Ascending aorta (tissue), 2 donors: ENCODE results near the gene CHDH. TPM values are rescaled to one million over a fixed set of nuclear protein-coding genes. Genes with fewer than 3 reads are reported as not detected.

ENCODE experiments used
- DNase-seq, 2 donors: peaks; one replicate each; pipeline ENCODE4 v3.0.0-alpha.2; 2019; ENCODE audit warnings: low spot score in 2 of 2
- H3K27ac ChIP-seq, 2 donors: fragments of 200-600 bp; sonication (generic); one replicate each; pipeline ENCODE4 v1.5.1; 2016 to 2017; ENCODE audit warnings: mild to moderate bottlenecking in 1 of 2
- H3K27me3 ChIP-seq: fragments of 200-600 bp; sonication (generic); one replicate; pipeline ENCODE4 v1.5.1; 2017
- H3K36me3 ChIP-seq, 2 donors: fragments of 200-600 bp; sonication (generic); one replicate each; pipeline ENCODE4 v1.5.1; 2016
- H3K4me1 ChIP-seq, 2 donors: fragments of 200-600 bp; sonication (generic); one replicate each; pipeline ENCODE4 v1.5.1; 2016 to 2017; ENCODE audit warnings: mild to moderate bottlenecking in 1 of 2
- H3K4me3 ChIP-seq, 2 donors: fragments of 200-600 bp; sonication (generic); one replicate each; pipeline ENCODE4 v1.5.1; 2016 to 2017; ENCODE audit warnings: mild to moderate bottlenecking in 1 of 2
- H3K9me3 ChIP-seq, 2 donors: fragments of 200-600 bp; sonication (generic); one replicate each; pipeline ENCODE4 v1.5.1; 2016
- CTCF ChIP-seq, 3 experiments: fragments of 200-600 bp in 2 of 3; fragments of 450-650 bp in 1 of 3; sonication (generic) in 2 of 3; IDR thresholded peaks; one replicate each; pipeline ENCODE4 v1.5.1; 2016 to 2019; ENCODE audit warnings: antibody characterized with exemption in 3 of 3, mild to moderate bottlenecking in 1 of 3, moderate library complexity in 1 of 3
- intact Hi-C: fragments of 100-400 bp; cut with DNase I; formaldehyde crosslinking; loops from one replicate; pipeline ENCODE4 v1.15.1; 2023
- total RNA-seq: library from RNA; depleted of rRNA; stranded (reverse); fragments of >200 nt; gene quantifications from one replicate; pipeline ENCODE4 v1.1.0, GENCODE V29; 2016

The CHDH gene
- total RNA-seq, 1 donor from 2014 or later: 0.53 TPM

- no peaks in the 10 kb centered on the region for H3K36me3 ChIP-seq
- DNase-seq: no peak
- intact Hi-C loops: no loop called here
- H3K27me3 ChIP-seq: no peaks in the 10 kb centered on the region
- H3K27ac ChIP-seq: no peak overlapping the region
- TF ChIP-seq CTCF (IDR thresholded peaks at IDR 0.05): no peak
- no peak overlapping the region for H3K4me3 ChIP-seq
- H3K9me3 ChIP-seq: no peaks in the 10 kb centered on the region
- H3K4me1 ChIP-seq: no peaks in the 10 kb centered on the region
Observed at GRCh38 chr3:53828581-53828980, 17.6 kb downstream of the CHDH start.

- Histone ChIP-seq H3K9me3 (no peaks in the 10 kb centered on the region), H3K27me3 (no peaks in the 10 kb centered on the region), H3K4me1 (no peaks in the 10 kb centered on the region), H3K36me3 (no peaks in the 10 kb centered on the region), H3K4me3 (no peak overlapping the region), H3K27ac (no peak overlapping the region)
- no peak for DNase-seq
- intact Hi-C loops: no loop called here
- no peak for TF ChIP-seq CTCF (IDR thresholded peaks at IDR 0.05)
Observed at GRCh38 chr3:53826048-53826447, 20.2 kb downstream of the CHDH start.

GRCh38 chr3:53824795-53825194 lies 21.4 kb downstream of the CHDH start:
- H3K27me3 ChIP-seq: no peaks in the 10 kb centered on the region
- no peaks in the 10 kb centered on the region for H3K9me3 ChIP-seq
- H3K27ac ChIP-seq: no peak overlapping the region
- intact Hi-C loops: no loop called here
- H3K4me1 ChIP-seq: no peaks in the 10 kb centered on the region
- no peaks in the 10 kb centered on the region for H3K36me3 ChIP-seq
- no peak for TF ChIP-seq CTCF (IDR thresholded peaks at IDR 0.05)
- DNase-seq: no peak
- no peak overlapping the region for H3K4me3 ChIP-seq

GRCh38 chr3:53823956-53824657 lies 22.1 kb downstream of the CHDH start:
- no peaks in the 10 kb centered on the region for H3K36me3 ChIP-seq
- no peaks in the 10 kb centered on the region for H3K4me1 ChIP-seq
- no peaks in the 10 kb centered on the region for H3K9me3 ChIP-seq
- TF ChIP-seq CTCF (IDR thresholded peaks at IDR 0.05): no peak
- intact Hi-C loops: no loop called here
- no peak overlapping the region for H3K27ac ChIP-seq
- H3K27me3 ChIP-seq: no peaks in the 10 kb centered on the region
- H3K4me3 ChIP-seq: no peak overlapping the region
- DNase-seq: no peak

- Histone ChIP-seq H3K36me3 (no peaks in the 10 kb centered on the region), H3K27ac (no peak overlapping the region), H3K4me3 (no peak overlapping the region), H3K9me3 (no peaks in the 10 kb centered on the region), H3K27me3 (no peaks in the 10 kb centered on the region), H3K4me1 (no peaks in the 10 kb centered on the region)
- intact Hi-C loops: no loop called here
- no peak for TF ChIP-seq CTCF (IDR thresholded peaks at IDR 0.05)
- DNase-seq: no peak
Observed at GRCh38 chr3:53823026-53823955, 22.9 kb downstream of the CHDH start.
